Measurements from ENCODE around the gene RARB. TPM values are rescaled to one million over a fixed set of nuclear protein-coding genes. Genes with fewer than 3 reads are reported as not detected.

RARB gene
- total RNA-seq, 2 experiments from 2014 or later = not detected

DNA sequence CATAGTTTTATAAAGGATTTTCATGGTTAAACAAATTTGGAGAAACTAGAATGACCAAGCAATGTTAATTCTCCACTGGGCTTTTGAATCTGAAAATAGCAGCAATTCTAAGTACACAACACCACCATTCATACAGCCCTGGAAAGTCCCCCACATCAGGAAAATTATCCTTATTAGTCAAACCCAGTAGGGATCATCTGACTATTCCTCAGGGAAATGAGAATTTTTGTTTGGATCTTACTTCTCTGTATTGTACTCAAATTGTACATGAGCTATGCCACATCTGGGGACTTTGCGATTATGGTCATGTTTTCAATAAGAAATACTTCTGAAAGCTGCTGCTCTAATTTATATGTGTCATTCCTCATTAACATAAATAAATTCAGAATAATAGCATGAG lies 46.0 kb downstream of the RARB start:
- CTCF ChIA-PET = no interaction called here
- Mint-ChIP-seq H3K9me3 (no peaks in the 10 kb centered on the region), H3K4me1 (no peaks in the 10 kb centered on the region), H3K27me3 (peaks cover 3% of the 10 kb centered on the region), H3K4me3 (no peak overlapping the region), H3K36me3 (ENCODE audit: low read depth) (no peaks in the 10 kb centered on the region), H3K27ac (no peak overlapping the region)
- no peak for DNase-seq
- POLR2A ChIA-PET = no interaction called here

DNA sequence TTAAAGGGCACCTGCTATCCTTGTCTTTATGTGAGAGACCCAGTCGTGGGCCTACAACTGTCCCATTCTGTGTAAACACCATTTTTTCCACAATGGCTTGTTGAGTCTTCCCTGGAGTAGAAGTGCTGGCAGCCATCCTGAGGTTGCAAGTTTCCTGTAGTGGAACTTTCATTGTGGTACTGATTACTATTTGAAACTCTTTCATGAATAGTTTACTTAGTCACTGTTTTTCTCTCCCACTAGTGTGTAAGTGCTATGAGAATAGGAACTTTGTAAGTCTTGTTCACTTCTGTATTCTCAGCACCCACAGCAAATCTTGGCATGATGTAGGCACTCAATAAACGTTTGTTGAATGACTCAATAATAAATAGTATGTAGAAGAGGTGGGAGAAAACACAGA lies 48.6 kb downstream of the RARB start:
- POLR2A ChIA-PET = no interaction called here
- Mint-ChIP-seq H3K27me3 (peaks cover 4% of the 10 kb centered on the region), H3K4me1 (no peaks in the 10 kb centered on the region), H3K36me3 (ENCODE audit: low read depth) (no peaks in the 10 kb centered on the region), H3K9me3 (no peaks in the 10 kb centered on the region), H3K27ac (no peak overlapping the region), H3K4me3 (no peak overlapping the region)
- CTCF ChIA-PET = no interaction called here
- DNase-seq = no peak

DNA sequence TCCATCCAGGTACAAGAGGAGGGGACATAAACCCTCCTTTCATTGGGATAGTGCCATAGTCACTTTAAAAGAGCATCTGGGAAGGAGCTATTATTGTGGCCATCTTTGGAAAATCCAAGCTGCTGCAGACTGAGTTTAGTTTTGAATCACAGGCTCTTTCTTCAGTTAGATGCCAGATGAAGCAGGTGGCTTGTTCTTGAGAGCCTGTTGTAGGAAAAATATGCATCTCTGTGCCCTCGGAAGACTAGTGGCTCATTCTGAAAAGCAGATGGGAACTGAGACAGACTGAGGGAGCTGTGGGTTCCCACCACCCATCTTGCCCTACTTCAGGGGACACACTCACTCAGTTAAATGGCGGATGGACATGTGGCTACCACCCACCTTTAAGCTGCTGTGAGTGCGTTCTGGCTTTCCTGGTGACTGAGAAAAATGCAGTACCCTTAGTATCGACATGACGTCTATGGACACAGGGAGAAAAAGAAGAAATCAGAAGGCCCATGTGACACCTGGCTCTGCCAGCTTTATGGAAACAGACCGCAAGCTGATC lies 50.2 kb downstream of the RARB start:
- no peak for DNase-seq
- Mint-ChIP-seq H3K36me3 (ENCODE audit: low read depth) (no peaks in the 10 kb centered on the region), H3K4me1 (no peaks in the 10 kb centered on the region), H3K9me3 (no peaks in the 10 kb centered on the region), H3K27me3 (peaks cover 2% of the 10 kb centered on the region), H3K27ac (no peak overlapping the region), H3K4me3 (no peak overlapping the region)
- ChIA-PET CTCF (no interaction called here), POLR2A (no interaction called here)

GRCh38 chr3:25478964-25479726 lies 51.1 kb downstream of the RARB start:
- DNase-seq = no peak
- no peaks in the 10 kb centered on the region for H3K9me3 Mint-ChIP-seq
- ChIA-PET POLR2A (no interaction called here), CTCF (no interaction called here)
- H3K27me3 Mint-ChIP-seq = peaks cover 2% of the 10 kb centered on the region
- no peaks in the 10 kb centered on the region for H3K36me3 Mint-ChIP-seq (ENCODE audit: low read depth)
- no peak overlapping the region for H3K27ac Mint-ChIP-seq
- no peaks in the 10 kb centered on the region for H3K4me1 Mint-ChIP-seq
- no peak overlapping the region for H3K4me3 Mint-ChIP-seq

GRCh38 chr3:25479727-25480010 lies 51.6 kb downstream of the RARB start:
- no peak for DNase-seq
- Mint-ChIP-seq H3K27ac (no peak overlapping the region), H3K4me1 (no peaks in the 10 kb centered on the region), H3K9me3 (no peaks in the 10 kb centered on the region), H3K27me3 (peaks cover 2% of the 10 kb centered on the region), H3K36me3 (ENCODE audit: low read depth) (no peaks in the 10 kb centered on the region), H3K4me3 (no peak overlapping the region)
- ChIA-PET POLR2A (no interaction called here), CTCF (no interaction called here)

DNA sequence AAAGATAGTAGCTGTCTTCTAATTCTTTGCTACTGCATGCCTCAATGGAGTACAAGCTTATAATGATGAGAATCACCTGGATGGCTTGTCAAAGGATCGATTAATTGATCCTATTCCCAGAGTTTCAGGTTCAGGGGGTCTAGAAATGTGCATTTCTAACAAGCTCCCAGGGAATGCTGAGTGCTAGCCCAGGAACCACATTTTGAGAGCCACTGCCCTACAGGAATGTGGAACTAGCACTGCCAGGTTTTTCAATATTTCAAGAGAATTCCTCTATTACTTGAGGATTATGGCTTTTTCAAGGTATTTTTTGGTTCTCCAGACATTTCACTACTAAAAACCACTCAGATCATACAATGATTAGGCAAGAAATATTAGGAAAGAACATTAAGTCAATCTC lies 52.7 kb downstream of the RARB start:
- H3K27me3 Mint-ChIP-seq = peaks cover 2% of the 10 kb centered on the region
- CTCF ChIA-PET = no interaction called here
- no peak overlapping the region for H3K27ac Mint-ChIP-seq
- no peak for DNase-seq
- H3K4me3 Mint-ChIP-seq = no peak overlapping the region
- H3K4me1 Mint-ChIP-seq = no peaks in the 10 kb centered on the region
- H3K9me3 Mint-ChIP-seq = no peaks in the 10 kb centered on the region
- POLR2A ChIA-PET = no interaction called here
- no peaks in the 10 kb centered on the region for H3K36me3 Mint-ChIP-seq (ENCODE audit: low read depth)

DNA sequence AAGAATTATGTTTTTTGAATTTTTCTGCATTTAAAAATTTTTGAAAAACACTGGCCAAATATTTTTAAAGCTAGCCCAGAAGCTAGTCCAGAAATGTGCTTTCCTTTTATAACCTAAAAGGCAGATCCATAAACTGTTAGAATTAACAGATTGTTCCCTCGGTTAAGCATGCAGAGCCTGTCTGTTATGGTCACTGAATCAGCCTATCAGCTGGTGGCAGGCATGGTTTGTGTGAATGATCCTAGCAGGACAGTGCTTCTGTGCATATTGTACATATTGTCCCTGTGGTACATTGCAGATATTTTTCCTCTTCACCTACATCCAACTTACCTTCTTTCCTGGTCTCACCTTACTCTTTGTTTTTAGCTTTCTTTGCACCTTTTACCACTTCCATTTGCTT lies 53.3 kb downstream of the RARB start:
- no peaks in the 10 kb centered on the region for H3K36me3 Mint-ChIP-seq (ENCODE audit: low read depth)
- H3K27ac Mint-ChIP-seq = no peak overlapping the region
- CTCF ChIA-PET = no interaction called here
- DNase-seq = no peak
- POLR2A ChIA-PET = no interaction called here
- H3K4me1 Mint-ChIP-seq = no peaks in the 10 kb centered on the region
- peaks cover 2% of the 10 kb centered on the region for H3K27me3 Mint-ChIP-seq
- H3K9me3 Mint-ChIP-seq = no peaks in the 10 kb centered on the region
- no peak overlapping the region for H3K4me3 Mint-ChIP-seq

DNA sequence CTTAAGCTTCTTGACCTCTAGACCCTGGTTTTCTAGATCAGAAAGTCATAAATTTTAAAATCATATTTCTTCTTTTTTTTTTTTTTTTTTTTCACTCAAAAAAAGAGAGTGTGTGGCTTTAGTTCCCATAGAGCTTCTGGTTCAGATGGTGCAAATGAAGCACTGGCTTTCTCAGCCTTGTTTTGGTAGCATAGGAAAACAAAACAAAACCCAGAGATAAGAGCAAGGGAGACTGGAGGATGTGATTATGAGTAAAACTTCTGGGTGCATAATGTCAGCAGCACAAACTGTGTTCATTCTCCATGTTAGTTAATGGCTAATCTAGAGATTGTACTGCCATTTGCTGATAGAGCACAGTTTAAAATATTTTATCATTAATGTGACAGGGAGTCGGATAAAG lies 55.4 kb downstream of the RARB start:
- Mint-ChIP-seq H3K4me1 (no peaks in the 10 kb centered on the region), H3K36me3 (ENCODE audit: low read depth) (no peaks in the 10 kb centered on the region), H3K27ac (no peak overlapping the region), H3K9me3 (no peaks in the 10 kb centered on the region), H3K27me3 (peaks cover 2% of the 10 kb centered on the region), H3K4me3 (no peak overlapping the region)
- POLR2A ChIA-PET = no interaction called here
- CTCF ChIA-PET = no interaction called here
- DNase-seq = no peak

DNA sequence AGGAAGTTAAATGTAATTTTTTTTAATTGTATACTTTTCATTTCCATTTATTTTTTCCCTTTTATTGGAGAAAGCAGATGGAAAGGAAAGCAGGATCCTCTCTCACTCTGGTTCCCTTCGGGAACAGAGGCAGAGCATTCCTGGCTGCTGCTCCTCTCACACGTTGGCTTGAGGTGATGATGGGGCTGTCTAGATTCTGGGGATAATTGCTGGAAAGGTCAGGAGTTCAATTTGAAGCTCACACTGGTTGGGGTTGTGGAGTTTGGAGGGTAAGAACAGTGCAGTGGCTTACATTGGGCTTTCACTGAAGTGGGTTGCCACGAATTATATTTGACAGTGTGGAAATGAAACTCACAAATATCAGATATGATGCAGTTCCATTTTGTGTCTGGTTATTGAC lies 57.6 kb downstream of the RARB start:
- H3K9me3 Mint-ChIP-seq = no peaks in the 10 kb centered on the region

DNA sequence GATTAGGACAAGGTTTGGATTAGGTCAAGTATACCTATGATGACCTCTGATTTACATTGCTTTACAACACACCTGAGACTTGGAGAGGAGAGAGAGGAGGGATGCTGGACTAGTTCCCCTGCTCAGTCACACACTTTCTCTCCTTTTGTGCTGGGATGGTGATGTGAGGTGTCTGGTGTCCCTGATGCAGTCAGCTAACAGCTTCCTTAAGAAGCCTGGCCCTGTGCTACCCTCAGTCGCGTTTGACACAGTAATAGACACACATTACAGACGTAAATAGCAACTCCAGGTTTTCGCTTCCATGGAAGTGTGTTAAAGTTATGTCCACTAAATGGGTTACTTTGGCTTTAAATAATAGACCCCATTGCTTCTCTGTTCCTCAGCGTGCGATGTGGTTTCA lies 58.9 kb downstream of the RARB start:
- no peaks in the 10 kb centered on the region for H3K27me3 Mint-ChIP-seq
- no peak overlapping the region for H3K27ac Mint-ChIP-seq
- no peaks in the 10 kb centered on the region for H3K9me3 Mint-ChIP-seq
- DNase-seq = no peak
- H3K36me3 Mint-ChIP-seq (ENCODE audit: low read depth) = no peaks in the 10 kb centered on the region
- ChIA-PET CTCF (no interaction called here), POLR2A (no interaction called here)
- no peak overlapping the region for H3K4me3 Mint-ChIP-seq
- no peaks in the 10 kb centered on the region for H3K4me1 Mint-ChIP-seq

More for the DNA sequence above, 57.6 kb downstream of the RARB start:
- no peaks in the 10 kb centered on the region for H3K4me1 Mint-ChIP-seq
- no peak for DNase-seq
- CTCF ChIA-PET = no interaction called here
- no peaks in the 10 kb centered on the region for H3K36me3 Mint-ChIP-seq (ENCODE audit: low read depth)
- POLR2A ChIA-PET = no interaction called here
- H3K27ac Mint-ChIP-seq = no peak overlapping the region
- peaks cover 2% of the 10 kb centered on the region for H3K27me3 Mint-ChIP-seq
- H3K4me3 Mint-ChIP-seq = no peak overlapping the region

DNA sequence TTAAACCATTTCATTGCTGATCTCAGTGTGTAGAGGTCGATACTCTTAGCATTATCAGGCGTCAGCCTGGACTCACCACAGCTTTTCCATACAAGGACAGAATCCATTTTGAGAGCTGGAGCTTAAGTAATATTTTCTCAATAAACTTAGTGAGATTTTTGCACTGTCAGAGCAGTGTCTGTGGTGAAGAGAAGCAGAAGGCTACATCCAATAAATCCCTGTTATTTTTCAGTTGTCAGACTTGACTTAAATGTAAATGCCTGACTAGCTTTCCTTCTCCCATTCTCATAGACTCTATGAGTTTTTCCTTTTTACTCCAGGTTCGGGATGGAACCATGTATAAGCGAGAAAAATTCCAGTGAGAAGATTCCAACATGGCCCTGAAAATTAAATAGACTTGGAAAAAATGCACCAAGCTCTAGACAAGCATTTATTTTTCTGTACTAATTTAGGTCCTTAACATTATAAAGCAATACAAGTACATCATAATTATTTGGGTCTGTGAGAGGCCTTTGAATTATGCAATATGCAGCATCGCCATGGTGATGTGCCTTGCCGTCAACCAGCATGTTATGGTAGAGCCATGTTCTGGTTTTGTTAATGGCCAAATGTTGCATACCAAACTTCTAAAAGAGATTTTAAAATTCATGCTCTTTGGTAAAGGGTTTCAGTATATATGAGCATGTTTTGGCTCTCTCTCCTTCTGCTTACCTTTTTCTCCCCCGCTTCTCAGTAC lies 62.0 kb downstream of the RARB start:
- H3K27ac Mint-ChIP-seq = no peak overlapping the region
- POLR2A ChIA-PET = no interaction called here
- H3K27me3 Mint-ChIP-seq = no peaks in the 10 kb centered on the region
- no peak overlapping the region for H3K4me3 Mint-ChIP-seq
- H3K4me1 Mint-ChIP-seq = no peaks in the 10 kb centered on the region
- DNase-seq = no peak
- CTCF ChIA-PET = no interaction called here
- H3K9me3 Mint-ChIP-seq = peaks cover 12% of the 10 kb centered on the region
- H3K36me3 Mint-ChIP-seq (ENCODE audit: low read depth) = no peaks in the 10 kb centered on the region

DNA sequence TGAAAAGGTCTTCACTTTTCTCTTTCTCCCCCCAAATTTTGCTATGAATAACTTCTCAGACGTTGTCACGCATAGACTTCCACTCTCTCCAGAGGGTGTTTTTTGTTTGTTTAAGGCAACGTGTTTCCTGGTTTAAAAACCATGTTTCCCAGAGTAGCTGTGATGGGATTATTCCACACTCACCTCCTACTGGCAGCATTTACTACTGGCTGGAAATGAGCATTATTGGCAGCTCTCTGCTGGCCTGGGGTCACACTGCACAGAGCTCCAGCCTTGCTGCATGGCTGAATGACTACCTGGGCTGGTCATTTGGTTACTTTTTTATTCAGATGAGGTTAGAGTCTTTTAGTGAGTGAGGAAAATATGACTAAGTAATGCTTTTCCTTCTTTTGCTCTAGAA lies 65.2 kb downstream of the RARB start:
- ChIA-PET POLR2A (no interaction called here), CTCF (interaction anchor here (0.6 kb wide), 1 partner anchor 114 kb away, joined by 3 read pairs; no protein-coding TSS in a partner anchor)
- Mint-ChIP-seq H3K36me3 (ENCODE audit: low read depth) (no peaks in the 10 kb centered on the region), H3K27ac (no peak overlapping the region), H3K9me3 (peaks cover 18% of the 10 kb centered on the region), H3K27me3 (no peaks in the 10 kb centered on the region), H3K4me1 (no peaks in the 10 kb centered on the region), H3K4me3 (no peak overlapping the region)
- DNase-seq = no peak

DNA sequence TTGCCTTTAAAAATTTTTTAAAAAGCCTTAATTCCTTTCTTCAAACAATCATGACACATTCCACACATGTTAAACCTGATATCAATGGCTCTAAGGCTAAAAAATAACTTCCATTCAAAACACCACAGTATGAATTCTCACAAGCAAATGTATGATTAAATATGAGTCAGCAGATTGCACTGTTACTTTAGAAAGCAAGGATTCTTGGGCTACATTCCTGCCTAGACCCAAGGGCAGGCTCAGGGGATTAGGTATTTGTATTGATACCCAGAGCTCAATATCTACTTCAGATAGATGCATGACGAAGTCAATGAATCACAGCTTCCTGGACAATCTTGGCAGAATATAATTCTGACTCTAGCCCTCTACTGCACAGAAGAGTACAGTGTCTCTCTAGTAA lies 65.7 kb downstream of the RARB start:
- no peak for DNase-seq
- H3K4me1 Mint-ChIP-seq = no peaks in the 10 kb centered on the region
- no peaks in the 10 kb centered on the region for H3K27me3 Mint-ChIP-seq
- H3K9me3 Mint-ChIP-seq = peaks cover 18% of the 10 kb centered on the region
- H3K4me3 Mint-ChIP-seq = no peak overlapping the region
- H3K27ac Mint-ChIP-seq = no peak overlapping the region
- H3K36me3 Mint-ChIP-seq (ENCODE audit: low read depth) = no peaks in the 10 kb centered on the region
- POLR2A ChIA-PET = no interaction called here
- CTCF ChIA-PET = no interaction called here

GRCh38 chr3:25495304-25495703 lies 67.2 kb downstream of the RARB start:
- H3K9me3 Mint-ChIP-seq = peaks cover 21% of the 10 kb centered on the region
- no peak for DNase-seq
- POLR2A ChIA-PET = no interaction called here

More at GRCh38 chr3:25495304-25495703, 67.2 kb downstream of the RARB start:
- Mint-ChIP-seq H3K4me3 (no peak overlapping the region), H3K36me3 (ENCODE audit: low read depth) (no peaks in the 10 kb centered on the region), H3K27me3 (peaks cover 4% of the 10 kb centered on the region), H3K27ac (no peak overlapping the region), H3K4me1 (no peaks in the 10 kb centered on the region)
- CTCF ChIA-PET = no interaction called here
